Globus pallidus (tissue), 1 donor: ENCODE results near the gene SSR3.

Experiments
- DNase-seq: peaks from one replicate; pipeline ENCODE4 v3.0.0-alpha.2; 2015; ENCODE audit warnings: low spot score

Gene SSR3

GRCh38 chr3:156491192-156491591 lies 63.7 kb downstream of the SSR3 start:
- DNase-seq, result no peak
